Lower lobe of right lung (tissue), 2 donors: ENCODE results near the gene PALS1. TPM values are rescaled to one million over a fixed set of nuclear protein-coding genes. Genes with fewer than 3 reads are reported as not detected.

Experiments
- ATAC-seq, 2 donors: fragments of 200-7000 bp; cut with Tn5 transposase; one replicate each; pipeline ENCODE4 v1.9.1; 2020 to 2022; ENCODE audit warnings: mild to moderate bottlenecking in 2 of 2, moderate library complexity in 2 of 2
- DNase-seq: peaks from one replicate; pipeline ENCODE4 v3.0.0-alpha.2; 2020
- H3K27ac ChIP-seq: fragments of 200-600 bp; one replicate; pipeline ENCODE4 v1.8.0; 2022
- H3K27me3 ChIP-seq: fragments of 200-600 bp; one replicate; pipeline ENCODE4 v1.8.0; 2022; ENCODE audit warnings: low read depth
- H3K36me3 ChIP-seq: fragments of 200-600 bp; one replicate; pipeline ENCODE4 v1.8.0; 2022; ENCODE audit warnings: mild to moderate bottlenecking
- H3K4me1 ChIP-seq: fragments of 200-600 bp; one replicate; pipeline ENCODE4 v1.8.0; 2022
- H3K4me3 ChIP-seq: fragments of 200-600 bp; one replicate; pipeline ENCODE4 v1.8.0; 2022; ENCODE audit warnings: mild to moderate bottlenecking
- H3K9me3 ChIP-seq: fragments of 200-600 bp; one replicate; pipeline ENCODE4 v1.8.0; 2022
- CTCF ChIP-seq: fragments of 200-600 bp; IDR thresholded peaks from one replicate; pipeline ENCODE4 v1.8.0; 2022; ENCODE audit warnings: antibody characterized with exemption, mild to moderate bottlenecking
- intact Hi-C: fragments of 100-400 bp; cut with DNase I; formaldehyde crosslinking; loops from one replicate; pipeline ENCODE4 v1.11.0; 2022
- long read RNA-seq: library from polyadenylated mRNA; unstranded; transcript quantifications from one replicate; pipeline ENCODE4 v2.0.0, GENCODE V29; 2021
- total RNA-seq: library from RNA; stranded (reverse); fragmentation: NEBNext Ultra II Directional; extraction: Animal tissue kit (Norgen Biotek cat#: 25700); gene quantifications from one replicate; pipeline ENCODE4 v1.2.1, GENCODE V29; 2021
- donor health status: DM: no; HTN: yes; CAD: no; lungs with severe emphysema.

PALS1 gene
- 29.1 TPM for total RNA-seq
- long read RNA-seq, full-length matches to known transcripts = 7 of 26 reads
- long read RNA-seq, partial matches to known transcripts = 13 of 26 reads
- long read RNA-seq, other reads (novel, unspliced or antisense) = 6 of 26 reads

DNA sequence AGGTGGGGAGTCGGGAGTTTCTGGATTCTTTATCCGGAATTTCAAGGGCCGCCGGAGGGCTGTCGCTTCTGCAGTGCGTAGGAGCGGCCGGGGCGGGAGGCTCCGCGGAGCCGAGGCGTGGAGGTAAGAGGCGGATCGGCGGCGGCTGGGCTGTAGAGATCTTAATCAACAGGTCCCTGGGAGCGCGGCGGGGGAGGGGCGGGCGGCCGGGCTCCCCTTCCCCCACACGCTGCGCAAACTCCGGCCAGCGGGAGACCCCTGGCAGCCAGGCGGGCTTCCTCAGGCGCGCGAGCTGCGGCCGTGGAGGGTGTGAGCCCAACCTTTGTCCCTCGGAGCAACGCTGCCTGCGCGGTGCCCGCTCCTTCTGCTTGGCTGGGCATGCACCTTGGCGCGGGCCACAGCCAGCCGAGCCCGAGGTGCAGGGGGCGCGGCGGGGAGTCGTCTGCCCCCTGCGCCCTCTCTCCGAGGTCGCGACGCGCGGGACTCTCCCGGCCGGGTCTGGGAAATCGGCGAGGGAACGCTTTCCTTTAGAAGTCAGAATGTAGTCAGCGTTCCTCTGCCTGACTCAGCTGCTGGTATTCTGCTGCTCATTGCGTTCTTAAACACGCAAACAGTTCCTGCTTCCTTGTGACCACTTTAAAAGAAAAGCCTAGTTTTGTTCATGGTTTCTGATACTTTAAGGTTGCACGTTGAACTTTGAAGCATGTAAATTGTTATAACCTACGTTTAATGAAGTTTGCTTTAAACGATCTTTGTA is at the start of gene PALS1:
Gene PALS1, plus strand, starts transcription at position 25 of the 757 bp plus-strand sequence. CDS start 37,736 bp downstream, outside the sequence.
- ATAC-seq (peak; percentile 57 to 71), DNase-seq (no peak)
- no peak for TF ChIP-seq CTCF
- H3K4me3 ChIP-seq = peak within 1 kb of the TSS; percentile 88
- intact Hi-C loops = no loop called here
- H3K9me3 ChIP-seq = no peaks in the 10 kb centered on the region
- H3K36me3 ChIP-seq = no peaks in the 10 kb centered on the region
- no peaks in the 10 kb centered on the region for H3K27me3 ChIP-seq
- peak within 1 kb of the TSS; percentile 97 for H3K27ac ChIP-seq
- peaks cover 9% of the 10 kb centered on the region for H3K4me1 ChIP-seq

DNA sequence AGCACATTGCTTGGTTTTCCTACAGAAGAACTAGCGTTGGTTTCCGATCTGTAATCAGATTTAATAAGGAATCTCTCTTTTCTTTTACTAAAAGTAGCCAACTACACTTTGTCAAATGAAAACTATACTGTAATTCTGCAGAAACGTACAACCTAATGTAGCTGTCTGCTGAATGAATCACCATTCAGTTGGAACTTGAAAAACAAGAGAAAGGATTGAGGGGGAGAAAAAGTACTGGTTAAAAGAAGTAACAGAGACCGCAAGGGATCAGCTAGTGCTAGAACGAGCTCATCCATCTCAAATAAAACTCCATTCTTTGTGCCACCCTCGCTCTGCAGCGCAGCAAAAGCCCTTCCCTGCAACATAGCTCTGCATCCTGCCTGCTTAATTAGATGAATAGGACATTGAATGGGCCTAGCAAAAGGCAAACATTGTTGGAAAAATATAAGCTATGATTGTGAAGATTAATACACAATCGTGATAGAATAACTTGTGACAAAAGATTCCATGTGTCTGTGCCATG is 49.4 kb upstream of the PALS1 start:
- TF ChIP-seq CTCF = no peak
- intact Hi-C loops = no loop called here
- no peaks in the 10 kb centered on the region for H3K27me3 ChIP-seq
- no peak for ATAC-seq
- H3K4me3 ChIP-seq = no peak overlapping the region
- no peaks in the 10 kb centered on the region for H3K36me3 ChIP-seq
- no peaks in the 10 kb centered on the region for H3K4me1 ChIP-seq
- no peaks in the 10 kb centered on the region for H3K9me3 ChIP-seq
- DNase-seq = no peak
- H3K27ac ChIP-seq = no peak overlapping the region

GRCh38 chr14:67192366-67192765 is 48.9 kb upstream of the PALS1 start:
- no peak overlapping the region for H3K4me3 ChIP-seq
- intact Hi-C loops = no loop called here
- no peaks in the 10 kb centered on the region for H3K36me3 ChIP-seq
- TF ChIP-seq CTCF = no peak
- ATAC-seq (no peak), DNase-seq (no peak)
- H3K27ac ChIP-seq = no peak overlapping the region
- H3K27me3 ChIP-seq = no peaks in the 10 kb centered on the region
- no peaks in the 10 kb centered on the region for H3K4me1 ChIP-seq
- H3K9me3 ChIP-seq = no peaks in the 10 kb centered on the region

- no peaks in the 10 kb centered on the region for H3K27me3 ChIP-seq
- no peaks in the 10 kb centered on the region for H3K36me3 ChIP-seq
- intact Hi-C loops = no loop called here
- no peak for TF ChIP-seq CTCF
- H3K4me1 ChIP-seq = no peaks in the 10 kb centered on the region
- no peaks in the 10 kb centered on the region for H3K9me3 ChIP-seq
- no peak overlapping the region for H3K27ac ChIP-seq
- ATAC-seq = no peak
- no peak for DNase-seq
- H3K4me3 ChIP-seq = no peak overlapping the region
These were observed 46.0 kb upstream of the PALS1 start for GRCh38 chr14:67195279-67195678.

DNA sequence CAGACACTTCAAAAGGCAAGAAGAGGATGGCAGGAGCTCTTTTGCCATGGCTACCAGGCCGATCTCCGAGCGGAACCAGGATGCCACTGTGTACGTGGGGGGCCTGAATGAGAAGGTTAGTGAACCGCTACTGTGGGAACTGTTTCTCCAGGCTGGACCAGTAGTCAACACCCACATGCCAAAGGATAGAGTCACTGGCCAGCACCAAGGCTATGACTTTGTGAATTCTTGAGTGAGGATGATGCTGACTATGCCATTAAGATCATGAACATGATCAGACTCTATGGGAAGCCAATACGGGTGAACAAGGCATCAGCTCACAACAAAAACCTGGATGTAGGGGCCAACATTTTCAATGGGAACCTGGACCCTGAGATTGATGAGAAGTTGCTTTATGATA is 42.2 kb upstream of the PALS1 start:
- Histone ChIP-seq H3K27me3 (no peaks in the 10 kb centered on the region), H3K9me3 (no peaks in the 10 kb centered on the region), H3K36me3 (no peaks in the 10 kb centered on the region), H3K4me1 (no peaks in the 10 kb centered on the region), H3K4me3 (no peak overlapping the region), H3K27ac (no peak overlapping the region)
- no peak for ATAC-seq
- no peak for TF ChIP-seq CTCF
- DNase-seq = no peak
- intact Hi-C loops = no loop called here
